Measurements from ENCODE around the gene METTL6.
"Not testable (repeated sequence)": the region's sequence is repeated elsewhere in the genome, so short reads cannot be mapped to it uniquely, and the experiment has no call there.

METTL6 gene

GRCh38 chr3:15450438-15451215 is 23.3 kb upstream of the METTL6 start:
- no peak for DNase-seq

- no peak for DNase-seq
These were observed 22.3 kb upstream of the METTL6 start for GRCh38 chr3:15449489-15450224.

GRCh38 chr3:15443826-15444524 is 16.6 kb upstream of the METTL6 start:
- DNase-seq, result no peak

GRCh38 chr3:15440891-15441290 is 13.5 kb upstream of the METTL6 start:
- DNase-seq, result no peak

GRCh38 chr3:15439476-15439875 is 12.1 kb upstream of the METTL6 start:
- DNase-seq, result no peak

- no peak for DNase-seq
These were observed 11.6 kb upstream of the METTL6 start for GRCh38 chr3:15438983-15439382.

- DNase-seq, result no peak
These were observed 8.9 kb upstream of the METTL6 start for GRCh38 chr3:15436246-15436645.

GRCh38 chr3:15434756-15435155 is 7.4 kb upstream of the METTL6 start:
- DNase-seq, result no peak

- DNase-seq, result no peak
These were observed 6.2 kb upstream of the METTL6 start for GRCh38 chr3:15433531-15433930.

GRCh38 chr3:15431256-15431837 is 4.0 kb upstream of the METTL6 start:
- no peak for DNase-seq

- no peak for DNase-seq
These were observed 3.3 kb upstream of the METTL6 start for GRCh38 chr3:15430624-15431023.

GRCh38 chr3:15429080-15429479 is 1.7 kb upstream of the METTL6 start:
- DNase-seq, result no peak

GRCh38 chr3:15428539-15428938 is 1.2 kb upstream of the METTL6 start:
- no peak for DNase-seq

- DNase-seq, result no peak
These were observed 637 bp upstream of the METTL6 start for GRCh38 chr3:15427981-15428380.

GRCh38 chr3:15426579-15427118 is 695 bp downstream of the METTL6 start:
- no peak for DNase-seq

- no peak for DNase-seq
These were observed 6.5 kb downstream of the METTL6 start for GRCh38 chr3:15420871-15421270.

GRCh38 chr3:15410966-15411365 is 16.4 kb downstream of the METTL6 start:
- DNase-seq, result not testable (repeated sequence)

- DNase-seq, result no peak
These were observed 17.6 kb downstream of the METTL6 start for GRCh38 chr3:15409774-15410173.

GRCh38 chr3:15409239-15409638 is 18.1 kb downstream of the METTL6 start:
- no peak for DNase-seq

GRCh38 chr3:15405448-15406050 is 21.8 kb downstream of the METTL6 start:
- DNase-seq, result no peak

- DNase-seq, result no peak
These were observed 22.6 kb downstream of the METTL6 start for GRCh38 chr3:15404767-15405166.

- no peak for DNase-seq
These were observed 23.4 kb downstream of the METTL6 start for GRCh38 chr3:15403965-15404364.

GRCh38 chr3:15403495-15403894 is 23.8 kb downstream of the METTL6 start:
- DNase-seq, result no peak

Measured in activated gamma-delta T cell (primary cell).